Testis (tissue), 2 donors: Measurements from ENCODE around the gene GAREM2.

Experiments used
- POLR2A ChIP-seq: fragments of 450-650 bp; IDR thresholded peaks from one replicate; pipeline ENCODE4 v1.6.1; 2017; ENCODE audit warnings: antibody characterized with exemption, mild to moderate bottlenecking, moderate library complexity
- TF ChIP-seq, protein P1 (sequence below), 3 experiments: fragments of 450-650 bp in 2 of 3; fragments of 200-600 bp in 1 of 3; sonication (generic) in 1 of 3; IDR thresholded peaks; one replicate each; pipeline ENCODE4 v1.5.1; 2016 to 2019; ENCODE audit warnings: antibody characterized with exemption in 3 of 3, mild to moderate bottlenecking in 2 of 3, moderate library complexity in 1 of 3

DNA sequence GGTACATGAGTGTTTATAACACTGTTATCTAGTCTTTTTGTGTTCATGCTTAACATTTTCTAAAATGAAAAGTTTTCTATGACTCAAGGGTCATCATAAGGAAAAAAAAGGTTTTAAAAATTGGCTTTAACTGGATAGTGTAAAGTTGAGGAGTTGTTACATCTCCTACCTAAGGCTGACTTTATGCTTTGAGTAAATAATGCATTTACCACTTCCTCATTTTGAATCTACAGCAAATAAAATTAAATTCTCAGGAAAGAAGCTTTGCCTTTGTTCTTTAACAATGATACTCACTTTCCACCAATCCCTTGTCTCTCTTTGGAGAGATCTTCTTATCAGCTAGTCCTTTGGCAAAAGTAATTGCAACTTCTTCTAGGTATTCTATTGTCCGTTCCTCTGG is 41.9 kb downstream of the GAREM2 start:
- TF ChIP-seq, protein P1, sequence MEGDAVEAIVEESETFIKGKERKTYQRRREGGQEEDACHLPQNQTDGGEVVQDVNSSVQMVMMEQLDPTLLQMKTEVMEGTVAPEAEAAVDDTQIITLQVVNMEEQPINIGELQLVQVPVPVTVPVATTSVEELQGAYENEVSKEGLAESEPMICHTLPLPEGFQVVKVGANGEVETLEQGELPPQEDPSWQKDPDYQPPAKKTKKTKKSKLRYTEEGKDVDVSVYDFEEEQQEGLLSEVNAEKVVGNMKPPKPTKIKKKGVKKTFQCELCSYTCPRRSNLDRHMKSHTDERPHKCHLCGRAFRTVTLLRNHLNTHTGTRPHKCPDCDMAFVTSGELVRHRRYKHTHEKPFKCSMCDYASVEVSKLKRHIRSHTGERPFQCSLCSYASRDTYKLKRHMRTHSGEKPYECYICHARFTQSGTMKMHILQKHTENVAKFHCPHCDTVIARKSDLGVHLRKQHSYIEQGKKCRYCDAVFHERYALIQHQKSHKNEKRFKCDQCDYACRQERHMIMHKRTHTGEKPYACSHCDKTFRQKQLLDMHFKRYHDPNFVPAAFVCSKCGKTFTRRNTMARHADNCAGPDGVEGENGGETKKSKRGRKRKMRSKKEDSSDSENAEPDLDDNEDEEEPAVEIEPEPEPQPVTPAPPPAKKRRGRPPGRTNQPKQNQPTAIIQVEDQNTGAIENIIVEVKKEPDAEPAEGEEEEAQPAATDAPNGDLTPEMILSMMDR (IDR thresholded peaks at IDR 0.05), result no peak
- TF ChIP-seq POLR2A, result no peak
